Midbrain (tissue), 1 donor: ENCODE results near the gene COL28A1.

Source experiments
- DNase-seq: peaks from one replicate; lab custom pipeline; 2025; lab: John Stamatoyannopoulos, UW

The COL28A1 gene

DNA sequence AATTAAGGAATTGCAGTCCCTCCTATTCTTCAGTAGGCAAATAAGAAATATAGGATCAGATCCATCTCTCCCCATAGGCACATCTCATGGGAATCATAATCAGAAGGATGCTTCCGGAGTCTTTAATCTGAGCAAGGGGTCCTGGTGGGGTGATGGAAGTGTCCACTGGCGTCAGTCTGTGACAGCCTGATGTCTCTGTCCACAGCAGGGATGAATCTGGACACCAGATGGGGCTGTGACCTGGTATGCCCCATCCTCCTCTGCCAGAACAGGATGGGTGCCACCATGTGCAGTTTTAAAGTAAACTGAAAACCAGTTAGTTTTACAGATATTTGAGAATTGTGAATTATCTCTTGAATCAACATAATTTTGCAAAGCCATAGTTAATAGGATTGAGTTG is 204.7 kb downstream of the COL28A1 start:
- no peak for DNase-seq

DNA sequence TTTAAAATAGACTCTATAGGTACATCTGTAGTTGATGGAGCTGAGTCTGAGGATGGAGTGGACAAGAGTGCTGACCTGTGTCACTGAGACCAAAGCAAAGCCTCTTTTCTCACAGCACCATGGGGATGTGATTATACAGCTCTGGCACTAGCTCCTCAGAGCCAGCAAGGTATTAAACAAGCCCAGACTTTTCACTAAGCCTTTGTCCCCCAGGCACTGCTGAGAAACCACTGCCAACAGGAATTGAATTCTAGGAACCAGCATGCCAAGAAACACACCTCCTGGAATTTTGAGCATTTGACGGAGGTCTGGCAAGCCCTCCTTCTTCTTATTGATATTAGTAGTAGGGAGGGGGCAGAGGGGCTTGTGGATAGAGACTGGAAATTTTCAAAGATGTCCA is 206.3 kb downstream of the COL28A1 start:
- no peak for DNase-seq

DNA sequence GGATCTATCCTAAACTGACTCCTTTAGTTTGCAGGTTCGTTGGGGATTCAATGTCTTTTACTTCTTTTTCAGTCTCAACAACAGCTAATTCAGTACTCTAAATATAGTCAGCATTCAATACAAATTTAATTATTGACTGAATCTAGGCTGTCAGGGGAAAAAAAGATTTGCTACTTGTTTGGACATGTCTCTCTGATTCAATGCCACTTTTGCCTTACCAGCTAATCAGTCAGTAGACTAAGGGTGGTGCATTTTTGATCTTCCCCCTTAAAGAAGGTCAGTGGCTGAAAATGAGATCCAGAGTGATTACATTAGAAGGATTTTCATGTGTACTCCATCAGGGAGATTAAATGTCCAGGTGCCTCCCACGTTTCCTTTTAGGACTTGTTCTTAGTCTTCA is 208.2 kb downstream of the COL28A1 start:
- DNase-seq, result no peak

DNA sequence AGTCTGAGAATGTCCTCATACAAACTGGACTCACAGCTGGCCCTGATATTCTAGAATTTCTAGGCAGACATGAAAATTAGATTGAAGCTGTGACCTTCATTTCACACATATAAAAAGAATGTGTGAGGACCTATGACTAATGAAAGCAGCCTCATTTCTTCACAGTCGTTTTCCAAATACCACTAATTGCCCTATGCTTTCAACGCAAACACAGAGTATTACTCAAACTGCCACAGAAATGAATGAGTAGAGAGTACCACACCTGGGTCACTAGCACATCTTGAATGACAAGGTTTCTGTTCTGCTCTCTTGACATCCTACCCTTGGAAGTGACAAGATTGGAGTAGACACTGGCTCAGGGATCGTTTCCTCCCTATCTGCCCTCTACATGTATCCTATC is 211.0 kb downstream of the COL28A1 start:
- DNase-seq, result no peak

DNA sequence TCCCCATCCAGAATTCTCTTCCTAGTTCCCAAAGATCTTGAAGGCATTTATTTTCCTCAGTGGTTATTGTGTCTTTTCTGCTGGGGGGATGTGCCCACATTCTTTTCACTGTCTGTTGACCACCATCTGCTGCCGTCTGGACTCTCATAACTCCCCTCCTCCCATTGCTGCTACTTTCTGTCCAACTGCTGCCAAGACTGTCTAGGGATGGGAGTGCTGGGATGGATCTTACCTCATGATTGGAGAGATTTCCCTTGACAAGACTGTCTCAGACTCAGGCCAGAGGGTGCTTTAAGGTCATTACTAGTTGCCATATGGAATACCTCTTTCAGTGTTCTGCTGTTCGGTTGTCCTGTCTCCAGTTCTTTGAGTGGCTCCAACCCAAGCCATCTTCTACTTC is 211.8 kb downstream of the COL28A1 start:
- DNase-seq, result no peak

DNA sequence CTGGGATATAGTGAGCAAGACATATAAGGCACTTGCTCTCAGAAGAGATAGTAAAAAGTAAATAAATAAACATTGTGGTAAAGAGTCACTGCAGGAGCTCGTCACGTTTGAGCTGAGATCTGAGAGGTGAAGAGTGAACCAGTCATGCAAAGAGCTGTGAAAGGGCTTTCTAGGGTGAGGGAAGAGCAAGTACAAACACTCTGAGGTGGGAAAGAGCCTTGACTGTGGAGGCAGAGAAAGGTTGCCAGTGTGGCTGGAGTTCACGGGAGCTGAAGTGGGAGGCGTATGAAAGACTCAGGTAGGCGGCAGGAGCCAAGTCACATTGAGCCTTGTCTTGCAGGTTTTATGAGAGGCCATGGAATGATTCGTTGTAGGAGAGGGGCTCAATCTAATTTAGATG is 212.3 kb downstream of the COL28A1 start:
- DNase-seq, result no peak

DNA sequence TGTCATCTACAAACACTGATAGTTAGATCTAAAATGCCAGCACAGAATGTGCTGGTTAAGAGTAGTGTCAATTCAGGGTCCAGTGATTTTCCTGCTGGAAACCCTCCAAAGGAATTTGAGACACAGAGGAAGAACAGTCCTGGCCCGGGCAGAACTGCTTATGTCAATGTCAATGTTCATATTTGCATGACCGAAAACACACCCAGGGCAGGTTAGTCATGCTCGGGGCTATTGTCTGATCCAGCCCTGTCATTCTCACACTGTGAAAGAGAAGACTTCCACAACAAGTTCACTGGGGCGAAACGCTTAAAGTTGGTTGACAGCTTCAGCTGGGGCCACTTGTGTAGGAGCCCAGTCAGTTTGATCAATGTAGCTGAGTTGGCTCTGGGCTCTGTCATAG is 214.0 kb downstream of the COL28A1 start:
- DNase-seq, result no peak

DNA sequence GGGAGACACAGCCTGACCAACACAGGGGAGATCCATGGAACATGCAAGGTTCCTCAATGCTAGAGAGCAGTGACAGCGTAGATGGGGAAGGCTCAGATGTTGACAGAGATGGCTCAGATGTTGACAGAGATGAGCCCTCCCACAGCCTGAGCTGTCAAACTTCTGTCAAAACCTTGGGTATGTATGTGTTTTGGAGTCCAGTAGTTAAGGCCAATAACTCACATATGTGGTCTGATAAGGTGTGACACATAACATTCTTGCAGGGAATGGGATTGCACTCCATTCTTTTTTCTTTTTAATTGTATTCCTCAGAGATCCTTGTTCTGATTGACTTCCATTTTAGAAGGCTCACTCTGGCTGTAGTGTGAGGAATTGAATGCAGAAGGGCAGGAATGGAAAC is 217.1 kb downstream of the COL28A1 start:
- DNase-seq, result no peak

DNA sequence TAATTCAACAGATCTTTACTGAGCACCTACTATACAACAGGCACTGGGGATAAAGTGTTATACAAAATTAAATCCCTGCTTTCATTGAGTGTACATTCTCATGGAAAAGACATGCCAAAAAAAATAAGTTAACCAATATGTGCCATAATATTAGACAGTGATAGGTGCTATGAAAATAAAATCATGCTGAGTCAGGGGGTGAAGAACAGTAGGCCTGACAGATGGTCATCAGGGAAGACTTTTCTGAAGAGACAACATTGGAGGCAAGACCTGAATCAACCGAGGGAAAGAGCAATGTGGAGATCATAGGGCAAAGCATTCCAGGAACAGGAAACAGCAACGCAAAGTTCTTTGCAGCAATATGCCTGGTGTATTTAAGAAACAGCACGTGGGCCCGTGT is 217.8 kb downstream of the COL28A1 start:
- no peak for DNase-seq

DNA sequence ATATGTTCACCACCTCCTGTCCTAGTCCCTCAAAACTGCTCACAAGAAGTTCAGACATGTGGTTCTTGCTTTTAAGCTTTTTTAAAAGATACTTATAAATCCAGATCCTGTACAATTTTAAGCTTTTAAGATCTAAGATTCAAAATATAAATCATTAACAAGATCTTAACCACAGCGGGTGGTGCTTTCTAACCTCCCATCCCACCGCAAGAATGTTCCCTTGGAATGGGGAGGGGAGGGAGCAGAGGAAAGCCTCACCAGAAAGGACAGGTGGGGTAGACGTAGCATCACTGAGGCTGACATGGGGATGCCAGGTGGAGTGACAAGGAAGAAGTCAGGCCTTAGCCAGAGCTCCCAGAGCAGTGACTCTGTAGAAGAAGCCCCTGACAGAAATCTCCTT is 219.8 kb downstream of the COL28A1 start:
- no peak for DNase-seq

DNA sequence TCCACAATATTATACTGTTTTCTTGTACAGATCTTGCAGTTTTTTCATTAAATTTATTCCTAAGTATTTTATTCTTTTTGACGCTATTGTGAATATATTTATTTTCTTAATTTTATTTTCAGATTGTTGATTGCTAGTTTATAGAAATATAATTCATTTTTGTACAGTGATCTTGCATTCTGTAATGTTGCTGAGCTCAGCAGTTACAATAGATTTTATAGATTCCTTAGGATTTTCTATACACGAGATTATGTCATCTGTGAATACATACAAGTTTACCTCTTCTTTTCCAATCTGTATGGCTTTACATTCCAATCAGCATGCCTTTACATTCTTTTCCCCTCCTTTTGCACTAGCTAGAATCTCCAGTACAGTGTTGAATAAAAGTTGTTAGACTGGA is 223.3 kb downstream of the COL28A1 start:
- DNase-seq, result no peak

DNA sequence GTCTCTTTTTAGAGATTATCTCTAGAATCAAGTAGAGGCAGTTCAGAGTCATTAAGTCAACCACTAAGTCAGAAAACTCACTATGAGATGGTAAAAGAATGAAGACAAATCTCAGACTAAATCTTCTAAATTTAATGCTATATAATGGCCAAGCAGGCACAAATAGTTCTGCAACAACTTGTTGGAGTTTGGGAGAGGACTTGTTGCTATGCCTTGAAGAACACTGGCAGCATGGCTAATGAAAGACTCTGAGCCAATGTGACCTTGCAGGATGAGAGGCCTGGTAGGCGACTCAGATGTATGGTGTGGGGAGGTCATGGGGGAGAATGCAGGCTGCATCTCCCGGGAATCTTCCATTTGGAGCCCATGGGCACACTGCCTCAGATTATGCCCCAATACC is 224.7 kb downstream of the COL28A1 start:
- DNase-seq, result no peak

DNA sequence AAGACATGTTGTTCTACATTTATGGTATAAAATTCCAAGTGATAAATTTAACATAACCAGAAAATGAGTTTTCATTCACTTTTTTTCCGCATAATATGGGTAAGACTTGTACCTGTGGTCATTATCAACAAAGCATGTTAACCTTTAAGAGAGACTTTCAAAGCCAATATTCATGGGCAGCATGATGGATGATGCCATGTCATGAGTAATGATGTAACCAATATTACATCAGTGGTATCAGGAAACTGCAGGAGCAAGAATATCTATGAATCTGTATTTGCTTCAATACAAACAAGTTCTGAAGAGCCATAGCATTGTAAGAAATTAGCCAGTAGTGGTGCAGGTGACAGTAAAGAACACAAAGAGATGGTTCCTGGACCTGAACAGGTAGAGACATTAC is 226.5 kb downstream of the COL28A1 start:
- no peak for DNase-seq
